Measurements from ENCODE around the gene APP.
A peak's percentile ranks its signal among the peaks of the same experiment; 100 is the strongest.

The APP gene

GRCh38 chr21:25887166-25887565 lies 283.4 kb downstream of the APP start:
- no peak for DNase-seq (ENCODE audit: extremely low read depth in 1 of 2, low read depth in 1 of 2)

DNA sequence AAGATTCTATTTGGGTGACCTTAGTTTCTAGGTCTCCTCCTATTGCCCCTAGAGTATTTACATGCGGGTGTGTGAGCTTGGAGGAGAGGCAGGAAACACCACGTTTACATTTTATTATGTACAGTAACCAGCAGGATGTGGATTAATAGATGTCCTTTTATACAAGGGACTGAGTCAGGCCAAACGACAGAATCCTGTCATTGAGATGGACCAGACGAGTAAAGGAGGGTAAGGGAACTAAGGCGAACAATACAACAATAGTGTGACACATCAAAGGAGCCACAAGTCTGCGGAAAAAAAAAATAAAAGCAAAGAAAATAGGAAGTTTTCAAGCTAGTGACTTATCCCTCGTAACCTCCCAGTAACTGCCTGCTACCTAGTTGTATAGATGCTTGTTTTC lies 284.7 kb downstream of the APP start:
- no peak for DNase-seq (ENCODE audit: extremely low read depth in 1 of 2, low read depth in 1 of 2)

DNA sequence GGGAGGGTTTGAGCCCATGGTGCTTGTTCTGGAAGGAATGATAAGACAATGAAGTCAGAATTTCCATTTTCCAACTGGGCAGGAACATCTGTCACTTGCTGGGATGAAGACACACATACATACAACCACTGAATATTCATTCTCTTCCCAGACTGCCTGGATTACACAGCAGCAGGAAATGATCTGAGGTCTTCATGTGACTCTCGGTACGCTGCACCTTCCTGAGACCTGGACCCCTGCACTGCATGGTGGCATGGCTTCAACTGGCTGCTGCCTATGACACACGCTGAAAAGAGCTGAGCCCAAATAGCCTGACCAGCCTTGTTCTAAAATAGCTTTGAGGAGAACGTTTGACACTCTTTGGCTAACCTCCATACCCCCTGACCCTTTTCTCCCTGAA lies 285.2 kb downstream of the APP start:
- no peak for DNase-seq (ENCODE audit: extremely low read depth in 1 of 2, low read depth in 1 of 2)

- DNase-seq (ENCODE audit: extremely low read depth in 1 of 2, low read depth in 1 of 2), result no peak
Observed at GRCh38 chr21:25884311-25884710, 286.3 kb downstream of the APP start.

- peak in 1 of 2 donors; percentile 33 for DNase-seq (ENCODE audit: extremely low read depth in 1 of 2, low read depth in 1 of 2)
Observed at GRCh38 chr21:25881524-25882376, 288.8 kb downstream of the APP start.

- no peak for DNase-seq (ENCODE audit: extremely low read depth in 1 of 2, low read depth in 1 of 2)
Observed at GRCh38 chr21:25879203-25879602, 291.4 kb downstream of the APP start.

GRCh38 chr21:25878344-25878743 lies 292.2 kb downstream of the APP start:
- no peak for DNase-seq (ENCODE audit: extremely low read depth in 1 of 2, low read depth in 1 of 2)

- no peak for DNase-seq (ENCODE audit: extremely low read depth in 1 of 2, low read depth in 1 of 2)
Observed at GRCh38 chr21:25872271-25872670, 298.3 kb downstream of the APP start.

- DNase-seq (ENCODE audit: extremely low read depth in 1 of 2, low read depth in 1 of 2), result no peak
Observed at GRCh38 chr21:25871566-25871965, 299.0 kb downstream of the APP start.

- no peak for DNase-seq (ENCODE audit: extremely low read depth in 1 of 2, low read depth in 1 of 2)
Observed at GRCh38 chr21:25870084-25870483, 300.5 kb downstream of the APP start.

- DNase-seq (ENCODE audit: extremely low read depth in 1 of 2, low read depth in 1 of 2), result no peak
Observed at GRCh38 chr21:25867061-25867460, 303.5 kb downstream of the APP start.

DNA sequence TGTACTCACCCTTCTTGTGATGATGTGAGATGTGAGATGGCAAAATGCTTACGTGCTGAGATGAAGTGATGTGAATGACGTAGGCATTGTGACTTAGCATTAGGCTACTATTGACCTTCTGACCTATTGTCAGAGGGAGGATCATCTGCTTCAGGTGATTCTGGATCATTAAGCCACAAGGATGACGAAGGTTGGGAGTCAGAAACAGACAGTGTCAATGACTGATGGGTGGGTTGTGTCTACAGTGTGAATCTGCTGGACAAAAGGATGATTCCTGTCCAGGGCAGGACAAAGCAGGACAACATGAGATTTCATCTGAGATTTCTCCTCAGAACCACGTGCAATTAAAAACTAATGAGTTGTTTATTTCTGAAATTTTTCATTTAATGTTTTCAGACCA lies 306.8 kb downstream of the APP start:
- no peak for DNase-seq (ENCODE audit: extremely low read depth in 1 of 2, low read depth in 1 of 2)

DNA sequence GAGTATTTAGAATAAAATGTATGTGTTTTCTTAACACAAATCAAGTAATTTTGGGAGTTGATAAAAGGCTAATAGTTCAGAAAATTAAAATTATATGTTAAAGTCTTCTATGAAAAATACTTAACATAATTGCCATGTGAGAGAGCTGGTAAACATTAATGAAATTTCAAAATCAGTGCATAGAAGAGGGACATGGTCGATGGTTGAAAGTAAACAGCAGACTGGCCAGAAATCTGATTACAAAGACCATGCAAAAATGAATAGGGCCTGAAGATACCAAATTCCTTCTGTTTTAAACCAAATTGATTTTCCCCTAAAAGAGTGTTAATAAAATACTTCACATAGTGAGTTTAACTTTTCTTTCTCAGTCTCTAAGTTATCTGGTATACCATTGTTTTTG lies 307.5 kb downstream of the APP start:
- no peak for DNase-seq (ENCODE audit: extremely low read depth in 1 of 2, low read depth in 1 of 2)

DNA sequence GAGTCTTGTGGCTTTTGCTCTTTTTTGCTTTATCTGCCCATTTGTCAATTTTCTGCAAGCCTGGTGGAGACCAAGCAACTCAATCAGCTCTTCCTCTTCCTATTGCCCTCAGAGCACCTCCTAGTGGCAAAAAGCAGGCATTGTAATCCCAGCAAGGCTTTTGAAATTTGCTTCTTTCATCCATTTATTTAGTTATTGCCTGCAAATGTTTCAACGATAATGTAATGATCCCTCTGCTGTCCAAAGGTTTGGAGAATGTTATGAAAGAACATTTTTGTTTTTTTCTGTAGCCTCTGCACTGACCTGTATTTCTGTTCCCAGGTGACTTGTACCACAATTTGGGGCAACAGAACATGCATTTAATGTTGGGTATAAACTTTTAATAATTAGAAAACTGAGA lies 308.0 kb downstream of the APP start:
- DNase-seq (ENCODE audit: extremely low read depth in 1 of 2, low read depth in 1 of 2), result no peak

DNA sequence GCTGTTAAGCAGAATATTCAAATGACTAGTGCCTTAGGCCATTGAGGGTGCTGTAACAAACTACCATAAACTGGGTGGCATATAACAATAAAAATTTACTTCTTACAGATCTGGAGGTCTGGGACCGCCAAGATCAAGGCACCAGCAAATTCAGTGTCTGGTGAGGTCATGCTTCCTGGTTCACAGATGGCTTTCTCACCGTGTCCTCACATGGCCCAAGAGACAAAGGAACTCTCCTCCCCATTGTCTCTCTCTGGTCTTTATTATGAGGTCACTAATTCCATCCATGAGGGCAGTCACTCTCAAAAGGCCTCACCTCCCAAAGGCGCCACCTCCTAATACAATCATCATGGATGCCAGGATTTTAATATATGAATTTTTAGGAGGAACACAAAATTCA lies 308.5 kb downstream of the APP start:
- DNase-seq (ENCODE audit: extremely low read depth in 1 of 2, low read depth in 1 of 2), result no peak

- no peak for DNase-seq (ENCODE audit: extremely low read depth in 1 of 2, low read depth in 1 of 2)
Observed at GRCh38 chr21:25859235-25859929, 311.2 kb downstream of the APP start.

DNA sequence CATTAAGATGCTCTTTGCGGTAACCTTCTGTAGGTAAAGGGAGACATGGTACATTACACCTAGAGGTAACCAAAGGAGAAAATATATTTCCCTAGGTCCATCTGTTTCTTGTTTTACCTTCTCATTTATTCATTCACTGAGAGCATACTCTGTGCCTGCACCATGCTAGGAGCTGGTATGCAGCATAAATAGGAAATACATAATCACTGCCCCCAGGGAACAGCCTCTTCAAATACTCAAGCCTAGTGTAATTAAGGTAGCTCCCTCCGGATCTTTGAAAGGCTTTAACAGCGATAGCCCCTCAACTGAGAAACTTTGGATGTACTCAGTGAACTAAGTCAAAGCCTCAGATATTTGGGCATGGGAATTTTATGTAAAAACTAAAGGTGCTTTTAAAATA lies 312.2 kb downstream of the APP start:
- DNase-seq (ENCODE audit: extremely low read depth in 1 of 2, low read depth in 1 of 2), result no peak

- no peak for DNase-seq (ENCODE audit: extremely low read depth in 1 of 2, low read depth in 1 of 2)
Observed at GRCh38 chr21:25857308-25858074, 313.1 kb downstream of the APP start.

DNA sequence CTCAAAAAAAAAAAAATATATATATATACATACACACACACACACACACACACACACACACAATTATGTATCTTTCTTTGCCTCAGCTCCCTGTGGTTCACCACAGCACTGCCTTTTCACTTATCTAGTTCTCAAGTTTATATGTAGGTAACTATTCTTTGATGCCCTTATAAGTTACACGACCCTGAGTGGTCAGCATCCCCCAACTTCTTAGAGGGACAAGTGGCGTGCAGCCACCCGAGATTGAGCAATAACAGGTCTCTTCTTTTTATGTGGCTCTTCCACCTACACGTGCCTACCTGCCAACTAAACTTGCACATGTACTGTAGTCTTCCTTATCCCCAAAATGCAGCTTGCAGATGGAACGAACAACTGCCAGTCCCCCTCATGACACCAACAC lies 315.0 kb downstream of the APP start:
- DNase-seq (ENCODE audit: extremely low read depth in 1 of 2, low read depth in 1 of 2), result no peak

- no peak for DNase-seq (ENCODE audit: extremely low read depth in 1 of 2, low read depth in 1 of 2)
Observed at GRCh38 chr21:25850126-25850842, 320.3 kb downstream of the APP start.

- no peak for DNase-seq (ENCODE audit: extremely low read depth in 1 of 2, low read depth in 1 of 2)
Observed at GRCh38 chr21:25848309-25848708, 322.3 kb downstream of the APP start.
